Epithelial cell of prostate (primary cell): Measurements from ENCODE around the gene SLC38A3.
A peak's percentile ranks its signal among the peaks of the same experiment; 100 is the strongest.
"Not testable (repeated sequence)": the region's sequence is repeated elsewhere in the genome, so short reads cannot be mapped to it uniquely, and the experiment has no call there.

Experiments used
- DNase-seq: peaks from one replicate; pipeline ENCODE4 v3.0.0-alpha.2; 2011; ENCODE audit warnings: low read depth, low spot score
- H3K27ac ChIP-seq: fragments of 450-650 bp; 2 replicates; pipeline ENCODE4 v1.5.1; 2017; ENCODE audit warnings: mild to moderate bottlenecking

The SLC38A3 gene

GRCh38 chr3:50207359-50208042, 2.4 kb downstream of the SLC38A3 start:
- DNase-seq = no peak

DNA sequence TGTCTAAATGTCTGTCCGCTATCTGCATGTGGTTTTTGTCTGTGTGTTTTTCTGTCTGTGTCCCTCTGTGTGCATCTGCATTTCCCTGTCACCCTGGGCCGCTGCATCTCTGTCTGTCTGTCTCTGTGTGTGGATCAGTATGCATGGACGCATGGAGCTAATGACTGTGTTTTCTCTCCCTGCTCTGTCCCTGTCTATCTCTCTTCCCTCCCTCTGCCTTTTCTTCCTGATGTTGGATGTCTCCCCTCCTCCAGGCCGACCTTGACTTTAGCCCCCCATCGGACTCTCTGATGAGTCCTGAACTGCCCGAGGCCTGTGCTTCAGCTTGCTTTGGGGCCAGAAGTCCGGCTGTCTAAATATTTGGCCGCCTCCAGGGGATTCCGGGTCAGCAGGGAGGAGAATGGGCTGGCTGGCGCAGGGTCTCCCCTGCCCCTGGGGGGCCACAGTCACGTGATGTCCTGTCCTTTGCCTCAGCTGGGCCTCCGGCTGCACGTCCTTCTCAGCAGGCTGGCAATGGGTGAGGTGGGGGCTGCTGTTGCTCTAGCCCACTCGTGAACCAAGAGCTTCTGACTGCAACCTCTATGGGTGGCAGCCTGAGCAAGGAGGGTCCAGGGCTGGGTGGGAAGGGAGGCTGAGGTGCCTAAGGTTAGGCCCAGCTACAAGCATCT, 3.7 kb downstream of the SLC38A3 start:
- no peak for DNase-seq
- no peak overlapping the region for H3K27ac ChIP-seq

More at GRCh38 chr3:50207359-50208042, 2.4 kb downstream of the SLC38A3 start:
- H3K27ac ChIP-seq = no peak overlapping the region

DNA sequence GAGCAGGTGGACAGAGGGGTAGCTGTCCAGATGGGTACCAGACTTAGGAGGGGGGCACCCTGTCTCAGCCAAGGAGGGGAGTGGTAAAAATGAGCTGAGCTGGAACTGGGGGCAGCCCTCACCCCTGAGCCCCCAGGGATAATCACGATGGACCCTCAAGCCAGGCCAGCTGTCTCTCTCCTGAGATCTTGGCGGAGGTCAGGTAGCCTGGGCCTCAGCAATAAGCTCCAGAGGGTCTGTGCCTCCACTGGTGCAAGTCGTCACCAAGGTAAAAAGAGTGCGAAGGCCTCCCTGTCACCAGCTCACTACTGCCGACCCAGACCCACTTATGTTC, 5.1 kb downstream of the SLC38A3 start:
- no peak overlapping the region for H3K27ac ChIP-seq
- no peak for DNase-seq

GRCh38 chr3:50210510-50211367, 5.7 kb downstream of the SLC38A3 start:
- H3K27ac ChIP-seq = no peak overlapping the region
- no peak for DNase-seq

- not testable (repeated sequence) for DNase-seq, H3K27ac ChIP-seq
Measured at GRCh38 chr3:50211368-50211717, 6.3 kb downstream of the SLC38A3 start.

DNA sequence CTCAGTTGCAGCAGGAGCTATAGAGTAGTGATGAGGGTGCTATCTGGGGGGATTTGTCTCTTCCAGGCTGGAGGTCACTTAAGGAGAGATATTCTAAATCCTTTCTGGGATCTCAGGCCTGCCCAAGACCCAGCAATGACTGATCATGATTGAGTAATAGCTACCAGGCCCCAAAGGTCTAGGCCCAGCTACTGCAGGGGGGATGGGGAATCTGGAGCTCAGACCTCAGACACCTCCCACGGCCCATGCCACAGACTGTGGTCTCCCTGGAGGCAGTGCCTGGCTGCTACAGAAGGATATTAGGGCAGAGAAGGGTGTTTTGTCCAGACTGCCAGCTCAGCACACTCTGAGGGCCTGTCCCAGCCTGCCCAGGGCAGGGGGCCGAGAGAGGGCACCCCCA, 6.9 kb downstream of the SLC38A3 start:
- no peak for DNase-seq
- no peak overlapping the region for H3K27ac ChIP-seq

- H3K27ac ChIP-seq = no peak overlapping the region
- DNase-seq = no peak
Measured at GRCh38 chr3:50212502-50212901, 7.4 kb downstream of the SLC38A3 start.

- no peak for DNase-seq
- no peak overlapping the region for H3K27ac ChIP-seq
Measured at GRCh38 chr3:50212971-50213370, 7.9 kb downstream of the SLC38A3 start.

DNA sequence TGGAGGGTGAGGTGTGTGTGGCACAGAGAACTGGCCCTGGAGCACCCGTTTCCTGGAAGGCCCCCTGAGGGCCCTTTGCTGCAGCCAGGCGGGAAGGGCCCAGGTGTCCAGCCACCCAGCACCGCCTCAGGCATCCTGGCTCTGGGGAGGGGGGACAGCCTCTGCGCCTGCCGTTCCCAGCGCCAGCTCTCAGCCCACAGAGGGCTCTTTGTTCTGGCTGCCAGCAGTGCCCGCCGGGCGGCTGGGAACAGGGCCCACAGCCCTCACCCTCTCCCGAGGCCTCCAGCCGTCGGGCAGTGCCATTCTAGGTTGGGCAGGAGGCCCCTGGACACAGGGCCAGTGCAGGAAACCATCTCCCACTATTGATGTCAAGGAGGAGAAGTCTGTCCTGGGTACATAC, 8.3 kb downstream of the SLC38A3 start:
- no peak overlapping the region for H3K27ac ChIP-seq
- no peak for DNase-seq

DNA sequence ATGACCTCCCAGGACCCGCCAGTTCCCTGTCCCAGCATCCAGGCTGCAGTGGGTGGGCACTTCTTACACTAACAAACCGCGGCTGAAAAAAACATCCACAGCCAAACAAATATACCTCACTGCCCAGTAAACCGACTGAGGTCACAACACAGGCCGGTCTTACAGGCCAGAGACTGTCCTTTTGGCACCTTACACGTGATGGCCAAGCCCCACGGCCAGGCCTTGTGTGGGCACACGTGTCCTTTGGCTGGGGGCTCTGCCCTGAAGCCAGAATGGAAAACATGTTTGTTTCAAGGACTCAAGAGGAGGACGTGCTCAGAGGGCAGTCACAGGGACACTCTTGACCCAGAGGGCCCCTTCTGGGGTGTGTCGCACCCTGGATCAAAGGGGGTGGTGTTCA, 9.8 kb downstream of the SLC38A3 start:
- no peak overlapping the region for H3K27ac ChIP-seq

DNA sequence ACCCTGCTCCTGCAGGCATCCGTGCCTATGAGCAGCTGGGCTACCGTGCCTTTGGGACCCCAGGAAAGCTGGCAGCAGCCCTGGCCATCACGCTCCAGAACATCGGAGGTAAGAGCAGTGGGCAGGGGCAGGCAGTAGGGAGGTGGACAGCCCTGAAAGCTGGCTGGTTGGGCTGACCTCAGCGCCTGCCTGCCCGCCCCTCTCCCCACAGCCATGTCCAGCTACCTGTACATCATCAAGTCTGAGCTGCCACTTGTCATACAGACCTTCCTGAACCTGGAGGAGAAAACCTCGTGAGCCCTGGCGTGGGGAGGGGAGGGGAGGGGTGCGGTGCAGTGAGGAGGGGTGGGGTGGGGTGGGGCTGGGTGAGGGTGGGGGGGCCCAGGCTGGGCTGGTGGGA, 10.5 kb downstream of the SLC38A3 start:
- DNase-seq = no peak
- H3K27ac ChIP-seq = no peak overlapping the region

More for the DNA sequence above, 9.8 kb downstream of the SLC38A3 start:
- no peak for DNase-seq

GRCh38 chr3:50217681-50218080, 12.6 kb downstream of the SLC38A3 start:
- no peak for DNase-seq
- H3K27ac ChIP-seq = no peak overlapping the region

DNA sequence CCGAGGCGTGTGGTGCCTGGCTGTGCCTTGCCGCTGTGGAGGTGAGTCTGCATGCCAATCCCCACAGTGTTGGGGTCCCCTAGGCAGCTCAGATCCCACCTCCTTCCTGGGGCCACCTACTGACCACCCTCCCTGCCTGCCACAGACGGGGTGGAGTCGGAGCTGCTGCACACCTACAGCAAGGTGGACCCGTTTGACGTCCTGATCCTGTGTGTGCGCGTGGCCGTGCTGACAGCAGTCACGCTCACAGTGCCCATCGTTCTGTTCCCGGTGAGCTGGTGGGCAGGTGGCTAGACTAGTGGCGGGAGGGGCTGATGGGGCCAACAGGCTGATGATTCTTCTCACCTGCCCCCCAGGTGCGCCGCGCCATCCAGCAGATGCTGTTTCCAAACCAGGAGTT, 13.4 kb downstream of the SLC38A3 start:
- no peak overlapping the region for H3K27ac ChIP-seq
- DNase-seq = no peak

- H3K27ac ChIP-seq = no peak overlapping the region
- DNase-seq = no peak
Measured at GRCh38 chr3:50219285-50219684, 14.2 kb downstream of the SLC38A3 start.

DNA sequence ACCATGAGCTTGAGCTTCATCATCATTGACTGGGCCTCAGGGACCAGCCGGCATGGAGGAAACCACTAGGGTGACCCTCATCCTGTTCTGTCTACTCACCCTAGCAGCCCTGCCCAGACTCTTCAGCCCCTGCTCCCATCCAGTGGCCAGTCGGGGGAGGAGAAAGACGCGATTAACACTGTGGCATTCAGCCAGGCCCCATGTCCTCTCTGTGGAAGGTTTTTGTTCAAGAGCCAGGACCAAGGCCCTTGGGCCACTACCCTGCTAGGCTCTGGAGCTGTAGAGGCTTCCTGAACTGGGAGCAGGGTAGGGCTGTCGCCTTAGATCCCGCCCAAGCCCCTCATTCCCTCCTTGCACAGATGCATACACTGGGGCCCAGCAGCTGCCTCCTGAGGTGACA, 15.0 kb downstream of the SLC38A3 start:
- DNase-seq = no peak

DNA sequence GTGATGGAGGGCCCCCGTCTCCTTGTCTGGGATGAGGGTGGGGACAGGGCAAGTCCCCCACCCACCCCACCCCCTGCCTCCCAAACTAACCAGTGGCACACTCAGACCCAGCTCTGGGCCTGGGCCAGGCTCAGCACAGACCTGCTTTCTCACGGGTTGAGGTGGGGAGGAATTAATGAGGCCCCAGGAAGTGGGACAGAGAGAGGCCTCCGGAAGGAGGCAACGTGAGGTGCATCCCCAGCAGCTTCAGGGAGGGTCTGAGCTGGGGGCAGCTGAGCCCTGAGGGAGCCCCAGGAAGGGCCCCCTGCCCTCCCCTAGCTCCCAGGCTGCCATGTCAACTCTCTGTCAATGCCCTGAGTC, 16.0 kb downstream of the SLC38A3 start:
- H3K27ac ChIP-seq = no peak overlapping the region
- no peak for DNase-seq

More for the DNA sequence above, 15.0 kb downstream of the SLC38A3 start:
- no peak overlapping the region for H3K27ac ChIP-seq

GRCh38 chr3:50221411-50222168, 16.5 kb downstream of the SLC38A3 start:
- no peak for DNase-seq
- H3K27ac ChIP-seq = no peak overlapping the region

DNA sequence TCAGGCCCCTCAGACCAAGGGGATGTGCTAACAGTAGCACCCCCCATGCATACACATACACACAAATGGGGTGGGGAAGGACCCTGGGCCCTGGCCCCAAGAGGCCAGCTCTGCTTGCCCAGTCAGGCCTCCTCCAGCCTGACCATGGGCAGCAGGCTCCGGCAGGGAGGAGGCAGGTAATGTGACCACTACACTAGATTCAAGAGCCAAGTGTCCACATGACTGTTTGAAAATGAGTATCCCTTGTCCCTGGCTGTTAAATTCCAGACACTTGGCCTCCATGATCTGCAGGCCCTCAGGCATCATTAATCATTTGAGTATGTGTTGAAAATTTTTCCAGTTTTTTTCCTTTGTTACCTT, 17.1 kb downstream of the SLC38A3 start:
- H3K27ac ChIP-seq = no peak overlapping the region

GRCh38 chr3:50224639-50225038, 19.6 kb downstream of the SLC38A3 start:
- no peak for DNase-seq
- no peak overlapping the region for H3K27ac ChIP-seq

More for the DNA sequence above, 17.1 kb downstream of the SLC38A3 start:
- DNase-seq = no peak

DNA sequence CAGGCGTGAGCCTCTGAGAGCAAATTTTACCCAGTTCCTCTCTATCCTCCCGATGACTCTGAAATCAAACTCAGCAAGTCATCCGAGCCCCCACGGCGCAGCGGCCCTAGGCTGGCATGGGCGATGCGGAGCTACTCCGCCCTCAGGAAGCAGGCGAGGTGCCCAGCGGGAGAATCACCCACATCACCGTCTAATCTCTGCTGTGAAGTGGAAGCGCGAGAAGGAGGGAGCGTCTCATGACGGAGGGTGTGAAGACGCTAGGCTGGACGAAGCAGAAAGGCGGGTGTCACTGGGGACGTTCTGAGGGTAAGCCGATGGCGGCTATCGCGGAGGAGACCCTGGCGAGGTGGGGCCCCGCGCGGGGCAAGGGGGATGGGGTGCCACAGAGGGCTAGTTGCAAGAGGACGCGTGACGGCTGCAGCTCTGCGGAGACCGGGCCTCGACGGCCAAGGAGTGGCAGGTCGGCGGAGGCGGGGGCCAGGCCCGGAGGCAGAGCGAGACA, 21.9 kb downstream of the SLC38A3 start:
- no peak for DNase-seq
- H3K27ac ChIP-seq = peak overlapping the region; percentile 73
